ENCODE results near the gene PHOX2A. TPM values are rescaled to one million over a fixed set of nuclear protein-coding genes. Genes with fewer than 3 reads are reported as not detected.

Gene PHOX2A
- total RNA-seq, 1 experiment from 2014 or later = not detected

Other genes with a start within 250 kb of the PHOX2A start
- 0.59 and 1.9 TPM in 2 replicates for gene IL18BP, start 245.3 kb downstream of the PHOX2A start, total RNA-seq (2014; rRNA removed; shearing (Covaris generic))
- 109 and 130 TPM in 2 replicates for gene NUMA1, start 163.6 kb downstream of the PHOX2A start, total RNA-seq (2014; rRNA removed; shearing (Covaris generic))
- 12.0 and 12.2 TPM in 2 replicates for gene LRRC51, start 163.3 kb downstream of the PHOX2A start, total RNA-seq (2014; rRNA removed; shearing (Covaris generic))
- 97.3 and 111 TPM in 2 replicates for gene LAMTOR1, start 140.9 kb downstream of the PHOX2A start, total RNA-seq (2014; rRNA removed; shearing (Covaris generic))
- gene TOMT, start 138.3 kb downstream of the PHOX2A start, total RNA-seq (2014; rRNA removed; shearing (Covaris generic)) = not detected in 2 replicates
- 67.8 and 78.1 TPM in 2 replicates for gene ANAPC15, start 131.5 kb downstream of the PHOX2A start, total RNA-seq (2014; rRNA removed; shearing (Covaris generic))
- gene FOLR3, start 108.5 kb downstream of the PHOX2A start, total RNA-seq (2014; rRNA removed; shearing (Covaris generic)) = not detected in 2 replicates
- gene FOLR1, start 52.0 kb downstream of the PHOX2A start, total RNA-seq (2014; rRNA removed; shearing (Covaris generic)) = 0.10 TPM in 1 of 2 replicates, not detected in the other
- not detected in 2 replicates for gene FOLR2, start 27.4 kb downstream of the PHOX2A start, total RNA-seq (2014; rRNA removed; shearing (Covaris generic))
- 25.7 and 29.4 TPM in 2 replicates for gene INPPL1, start 19.4 kb downstream of the PHOX2A start, total RNA-seq (2014; rRNA removed; shearing (Covaris generic))
- 50.2 and 50.6 TPM in 2 replicates for gene CLPB, start 190.4 kb upstream of the PHOX2A start, total RNA-seq (2014; rRNA removed; shearing (Covaris generic))